HepG2 (cell line): Measurements from ENCODE around the gene TP53AIP1. TPM values are rescaled to one million over a fixed set of nuclear protein-coding genes. Genes with fewer than 3 reads are reported as not detected.

Source experiments
- ATAC-seq: fragments of 200-7000 bp; cut with Tn5 transposase; 3 replicates; pipeline ENCODE4 v1.9.1; 2020; ENCODE audit warnings: mild to moderate bottlenecking, moderate library complexity
- BruUV-seq: library from RNA; stranded (reverse); fragments of 400-500 nt; replicated peaks from 2 replicates; lab custom pipeline; 2021; lab: Mats Ljungman, UMichigan
- CTCF ChIA-PET: fragments of 300-600 bp; formaldehyde crosslinking; extraction: SDS; loops from one replicate; lab custom pipeline; 2021; ENCODE audit warnings: low total read pairs, inconsistent platforms, low intra/inter-chr PET ratio; lab: Yijun Ruan, JAX
- POLR2A ChIA-PET: fragments of 350-600 bp; sonication (Branson Sonifier 250); formaldehyde crosslinking; loops from one replicate; lab custom pipeline; 2020; ENCODE audit warnings: antibody characterized with exemption, inconsistent platforms; lab: Yijun Ruan, JAX
- DNase-seq: peaks from one replicate; pipeline ENCODE4 v3.0.0-alpha.2; 2015; ENCODE audit warnings: low spot score
- FAIRE-seq: peaks from 3 replicates; lab custom pipeline; 2011; peaks lifted over from hg19 to GRCh38; lab: Jason Lieb, UNC
- H2AFZ ChIP-seq: one replicate; pipeline ENCODE4 v1.6.1; 2011; ENCODE audit warnings: low read length, inconsistent platforms
- H3K27ac ChIP-seq: fragments of 300-600 bp; 3 replicates; pipeline ENCODE4 v1.8.0; 2011; ENCODE audit warnings: mixed run types, mild to moderate bottlenecking, mixed read lengths, low read length, inconsistent platforms; ENCODE audit not compliant: insufficient read depth; ENCODE audit errors: extremely low read length
- H3K27me3 ChIP-seq, 2 experiments: fragments of 200-600 bp in 1 of 2; 2 replicates in 1 of 2; 3 replicates in 1 of 2; pipeline versions ENCODE4 v1.6.0 to v1.8.0; 2011; ENCODE audit warnings: low read length in 2 of 2, mild to moderate bottlenecking in 2 of 2, moderate library complexity in 2 of 2, inconsistent platforms in 1 of 2; ENCODE audit not compliant: insufficient read depth in 2 of 2, control insufficient read depth in 1 of 2
- H3K36me3 ChIP-seq, 2 experiments: fragments of 200-600 bp in 1 of 2; replicated peaks in 1 of 2; 2 replicates in 1 of 2; 3 replicates in 1 of 2; pipeline versions ENCODE4 v1.5.1 to v1.8.0; 2011; ENCODE audit warnings: low read length in 2 of 2, inconsistent platforms in 1 of 2; ENCODE audit not compliant: insufficient read depth in 2 of 2, control insufficient read depth in 1 of 2
- H3K4me1 ChIP-seq: 2 replicates; pipeline ENCODE4 v1.5.1; 2012; ENCODE audit warnings: low read length, inconsistent platforms; ENCODE audit not compliant: insufficient read depth
- H3K4me2 ChIP-seq: 2 replicates; pipeline ENCODE4 v1.6.0; 2011; ENCODE audit warnings: low read depth, low read length, inconsistent platforms
- H3K4me3 ChIP-seq, 3 experiments: fragments of 200-600 bp in 1 of 3; sonication (generic), shearing (Covaris generic) in 1 of 3; replicated peaks in 1 of 3; 2 replicates each; pipeline ENCODE4 v1.5.1; 2011 to 2016; ENCODE audit warnings: low read length in 3 of 3, inconsistent platforms in 2 of 3, low read depth in 2 of 3, mild to moderate bottlenecking in 2 of 3, control low read depth in 1 of 3, mixed read lengths in 1 of 3; ENCODE audit not compliant: insufficient read depth in 1 of 3
- H3K79me2 ChIP-seq: one replicate; pipeline ENCODE4 v1.6.1; 2011; ENCODE audit warnings: low read length, inconsistent platforms; ENCODE audit not compliant: insufficient read depth
- H3K9ac ChIP-seq: 2 replicates; pipeline ENCODE4 v1.6.0; 2011; ENCODE audit warnings: mild to moderate bottlenecking, low read depth, low read length, inconsistent platforms; ENCODE audit not compliant: insufficient read depth
- H3K9me3 ChIP-seq: 2 replicates; pipeline ENCODE4 v1.5.1; 2012; ENCODE audit warnings: mild to moderate bottlenecking, low read length
- H4K20me1 ChIP-seq: 2 replicates; pipeline ENCODE4 v1.6.0; 2011; ENCODE audit warnings: inconsistent platforms, mild to moderate bottlenecking, low read length, moderate library complexity; ENCODE audit not compliant: insufficient read depth
- ATRX ChIP-seq: sonication (generic); formaldehyde crosslinking; IDR thresholded peaks from 2 replicates; pipeline ENCODE4 v1.4.0; 2020; ENCODE audit warnings: missing genetic modification reagents, borderline replicate concordance
- ELF1 ChIP-seq: sonication (generic); formaldehyde crosslinking; IDR thresholded peaks from 2 replicates; pipeline ENCODE4 v1.4.0; 2020; ENCODE audit warnings: missing genetic modification reagents
- JUNB ChIP-seq: sonication (generic); formaldehyde crosslinking; IDR thresholded peaks from 2 replicates; pipeline ENCODE4 v1.8.0; 2022; ENCODE audit warnings: missing genetic modification reagents, mild to moderate bottlenecking, borderline replicate concordance
- MZF1 ChIP-seq: sonication (generic); formaldehyde crosslinking; IDR thresholded peaks from 2 replicates; pipeline ENCODE4 v1.8.1; 2023; ENCODE audit warnings: mild to moderate bottlenecking, missing genetic modification reagents, borderline replicate concordance
- NFKBIZ ChIP-seq: IDR thresholded peaks from 2 replicates; pipeline ENCODE4 v1.6.1; 2018; ENCODE audit warnings: missing genetic modification reagents, missing compliant biosample characterization
- ONECUT2 ChIP-seq: sonication (generic); formaldehyde crosslinking; IDR thresholded peaks from 2 replicates; pipeline ENCODE4 v1.4.0; 2020; ENCODE audit warnings: missing genetic modification reagents
- RELA ChIP-seq: sonication (generic); formaldehyde crosslinking; IDR thresholded peaks from 2 replicates; pipeline ENCODE4 v1.4.0; 2020; ENCODE audit warnings: missing genetic modification reagents
- RNF2 ChIP-seq: fragments of 450-650 bp; conservative IDR thresholded peaks from 2 replicates; pipeline ENCODE4 v1.6.1; 2016; ENCODE audit warnings: low read depth
- SAFB2 ChIP-seq: sonication (generic); formaldehyde crosslinking; IDR thresholded peaks from 2 replicates; pipeline ENCODE4 v1.5.1; 2020; ENCODE audit warnings: missing genetic modification reagents, low read depth, mild to moderate bottlenecking, borderline replicate concordance
- SMAD1 ChIP-seq: sonication (generic); formaldehyde crosslinking; IDR thresholded peaks from 2 replicates; pipeline ENCODE4 v1.4.0; 2020; ENCODE audit warnings: missing genetic modification reagents, low read depth, mild to moderate bottlenecking, borderline replicate concordance
- TAF1 ChIP-seq: sonication (generic); formaldehyde crosslinking; IDR thresholded peaks from 2 replicates; pipeline ENCODE4 v1.4.0; 2020; ENCODE audit warnings: missing genetic modification reagents
- TOPORS ChIP-seq: sonication (generic); formaldehyde crosslinking; IDR thresholded peaks from 2 replicates; pipeline ENCODE4 v1.8.0; 2023; ENCODE audit warnings: mild to moderate bottlenecking, missing genetic modification reagents
- ZNF282 ChIP-seq: fragments of 450-650 bp; IDR thresholded peaks from 2 replicates; pipeline ENCODE4 v1.6.1; 2018; ENCODE audit not compliant: partially characterized antibody
- ZNF44 ChIP-seq: sonication (generic); formaldehyde crosslinking; IDR thresholded peaks from 2 replicates; pipeline ENCODE4 v1.5.1; 2020; ENCODE audit warnings: mild to moderate bottlenecking, missing genetic modification reagents
- ZSCAN31 ChIP-seq: sonication (generic); formaldehyde crosslinking; IDR thresholded peaks from 2 replicates; pipeline ENCODE4 v1.5.0; 2020; ENCODE audit warnings: low read depth, mild to moderate bottlenecking, missing genetic modification reagents
- WGBS: methylation state at CpG from one replicate; pipeline ENCODE4 v1.1.6; 2017; ENCODE audit warnings: low lambda C conversion rate; 5-methylcytosine and 5-hydroxymethylcytosine counted together
- in situ Hi-C: cut with HindIII; loops from 2 replicates; pipeline ENCODE4 v1.10.0; 2017; ENCODE audit warnings: low pct_unique_long_range_greater_than_20kb; ENCODE audit not compliant: extremely low pct_ligation_motif_present
- intact Hi-C: fragments of 100-400 bp; cut with micrococcal nuclease; formaldehyde crosslinking; loops from one replicate; pipeline ENCODE4 v1.10.0; 2022; ENCODE audit not compliant: unreplicated experiment
- polyA plus RNA-seq, 8 experiments: library from polyadenylated mRNA; depleted of rRNA in 3 of 8; stranded (reverse) in 7 of 8; unstranded in 1 of 8; fragments of >200 nt; fragmentation: Illumina TruSeq in 4 of 8; extraction: Trizol in 4 of 8; gene quantifications; 2 replicates each; pipeline versions ENCODE4 v1.2.1 to v1.2.3, GENCODE V29; 2011 to 2016; ENCODE audit warnings: low read depth in 4 of 8, missing spikeins in 1 of 8, mixed read lengths in 1 of 8; ENCODE audit not compliant: insufficient read depth in 1 of 8
- total RNA-seq, 5 experiments: library from RNA; depleted of rRNA; stranded (reverse); fragments of >200 nt; fragmentation: Illumina TruSeq; extraction: Trizol; gene quantifications; 2 replicates each; pipeline ENCODE4 v1.2.3, GENCODE V29; 2016; ENCODE audit warnings: low read depth in 1 of 5
- TF ChIP-seq, protein P1 (sequence below): sonication (generic); formaldehyde crosslinking; IDR thresholded peaks from 2 replicates; pipeline ENCODE4 v1.4.0; 2020; ENCODE audit warnings: missing genetic modification reagents
- TF ChIP-seq, protein P2 (sequence below): sonication (generic); formaldehyde crosslinking; IDR thresholded peaks from 2 replicates; pipeline ENCODE4 v1.8.1; 2022; ENCODE audit warnings: mild to moderate bottlenecking, missing genetic modification reagents

The TP53AIP1 gene
- total and polyA plus RNA-seq, 2 of the 13 experiments (the other 11 are each of a cell fraction or from before 2014, with no cell fraction given), result 0.11 TPM; not detected in 1

DNA sequence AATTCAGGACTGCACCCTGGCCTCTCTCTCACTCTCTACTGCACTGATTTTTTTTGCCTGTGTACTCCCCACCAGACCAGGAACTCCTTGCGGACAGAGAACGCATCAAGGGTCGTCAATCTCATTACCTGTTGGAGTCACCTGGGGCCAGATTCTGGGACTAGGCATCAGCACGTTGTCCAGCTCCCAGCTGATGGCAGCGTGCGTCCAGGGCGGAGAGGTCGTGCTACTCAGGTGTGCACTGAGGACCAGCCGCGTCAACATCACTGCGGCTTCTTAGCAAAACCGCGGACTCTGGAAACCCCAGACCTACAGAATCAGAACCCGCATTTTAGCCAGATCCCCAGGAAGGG is 38.4 kb downstream of the TP53AIP1 start:
- Histone ChIP-seq H3K9ac (no peak overlapping the region), H4K20me1 (no peaks in the 10 kb centered on the region), H3K4me2 (no peak overlapping the region), H3K79me2 (no peaks in the 10 kb centered on the region), H3K4me3 (no peak overlapping the region), H3K9me3 (no peaks in the 10 kb centered on the region), H3K27me3 (peaks cover 5 to 30% of the 10 kb centered on the region in 2 experiments; a peak in 3 of 5 replicates), H2AFZ (no peak overlapping the region), H3K4me1 (no peaks in the 10 kb centered on the region), H3K36me3 (no peaks in the 10 kb centered on the region), H3K27ac (no peak overlapping the region)
- FAIRE-seq, result no peak
- no peak for DNase-seq
- POLR2A ChIA-PET, result no interaction called here
- in situ Hi-C loops, result no loop called here
- CTCF ChIA-PET, result no interaction called here
- TF ChIP-seq TAF1 (CRISPR knock-in tag) (no peak), TOPORS (CRISPR knock-in tag) (no peak), SAFB2 (CRISPR knock-in tag) (no peak), ELF1 (CRISPR knock-in tag) (no peak), ZSCAN31 (CRISPR knock-in tag) (no peak), ZNF44 (CRISPR knock-in tag) (no peak), RELA (CRISPR knock-in tag) (no peak), ATRX (CRISPR knock-in tag) (no peak), JUNB (CRISPR knock-in tag) (no peak), ZNF282 (no peak), MZF1 (CRISPR knock-in tag) (no peak), SMAD1 (CRISPR knock-in tag) (no peak), ONECUT2 (CRISPR knock-in tag) (no peak), NFKBIZ (CRISPR knock-in tag) (no peak), RNF2 (no peak)
- TF ChIP-seq, protein P1, sequence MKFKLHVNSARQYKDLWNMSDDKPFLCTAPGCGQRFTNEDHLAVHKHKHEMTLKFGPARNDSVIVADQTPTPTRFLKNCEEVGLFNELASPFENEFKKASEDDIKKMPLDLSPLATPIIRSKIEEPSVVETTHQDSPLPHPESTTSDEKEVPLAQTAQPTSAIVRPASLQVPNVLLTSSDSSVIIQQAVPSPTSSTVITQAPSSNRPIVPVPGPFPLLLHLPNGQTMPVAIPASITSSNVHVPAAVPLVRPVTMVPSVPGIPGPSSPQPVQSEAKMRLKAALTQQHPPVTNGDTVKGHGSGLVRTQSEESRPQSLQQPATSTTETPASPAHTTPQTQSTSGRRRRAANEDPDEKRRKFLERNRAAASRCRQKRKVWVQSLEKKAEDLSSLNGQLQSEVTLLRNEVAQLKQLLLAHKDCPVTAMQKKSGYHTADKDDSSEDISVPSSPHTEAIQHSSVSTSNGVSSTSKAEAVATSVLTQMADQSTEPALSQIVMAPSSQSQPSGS (CRISPR knock-in tag), result no peak
- TF ChIP-seq, protein P2, sequence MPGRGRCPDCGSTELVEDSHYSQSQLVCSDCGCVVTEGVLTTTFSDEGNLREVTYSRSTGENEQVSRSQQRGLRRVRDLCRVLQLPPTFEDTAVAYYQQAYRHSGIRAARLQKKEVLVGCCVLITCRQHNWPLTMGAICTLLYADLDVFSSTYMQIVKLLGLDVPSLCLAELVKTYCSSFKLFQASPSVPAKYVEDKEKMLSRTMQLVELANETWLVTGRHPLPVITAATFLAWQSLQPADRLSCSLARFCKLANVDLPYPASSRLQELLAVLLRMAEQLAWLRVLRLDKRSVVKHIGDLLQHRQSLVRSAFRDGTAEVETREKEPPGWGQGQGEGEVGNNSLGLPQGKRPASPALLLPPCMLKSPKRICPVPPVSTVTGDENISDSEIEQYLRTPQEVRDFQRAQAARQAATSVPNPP (CRISPR knock-in tag), result no peak
- WGBS, result 78% methylated on average over 10 of the region's 14 CpGs
- intact Hi-C loops, result no loop called here
- no TSS peak for BruUV-seq
- ATAC-seq, result no peak
